K562 (cell line): Measurements from ENCODE around the gene FERMT1. TPM values are rescaled to one million over a fixed set of nuclear protein-coding genes. Genes with fewer than 3 reads are reported as not detected.

Experiments used
- ATAC-seq: fragments of 200-7000 bp; cut with Tn5 transposase; 3 replicates; pipeline ENCODE4 v1.9.1; 2020; ENCODE audit warnings: moderate library complexity
- BruUV-seq: library from RNA; stranded (reverse); fragments of 400-500 nt; replicated peaks from 2 replicates; lab custom pipeline; 2021; lab: Mats Ljungman, UMichigan
- CTCF ChIA-PET: fragments of 300-600 bp; formaldehyde crosslinking; extraction: SDS; loops from one replicate; lab custom pipeline; 2021; ENCODE audit warnings: low intra/inter-chr PET ratio; lab: Yijun Ruan, JAX
- POLR2A ChIA-PET: fragments of 300-600, 350-650 bp; sonication (Branson Sonifier 250); formaldehyde crosslinking; extraction: SDS; loops from one replicate; lab custom pipeline; 2021; ENCODE audit warnings: antibody characterized with exemption, inconsistent platforms; lab: Yijun Ruan, JAX
- DNase-seq, 4 experiments: peaks; one replicate each; pipeline versions ENCODE4 v3.0.0 to v3.0.0-alpha.2; 2011 to 2018; ENCODE audit warnings: low spot score in 3 of 4, mixed read lengths in 3 of 4; ENCODE audit errors: extremely low read depth in 1 of 4
- FAIRE-seq: peaks from 2 replicates; lab custom pipeline; 2011; peaks lifted over from hg19 to GRCh38; lab: Jason Lieb, UNC
- H2AFZ ChIP-seq: 2 replicates; pipeline ENCODE4 v1.6.0; 2011; ENCODE audit warnings: low read depth, low read length, control low read depth, inconsistent platforms
- H3K27ac ChIP-seq: fragments of 200-600 bp; 3 replicates; pipeline ENCODE4 v1.8.0; 2011; ENCODE audit warnings: low read depth, mild to moderate bottlenecking, control low read depth, inconsistent platforms, low read length, moderate library complexity, mixed read lengths; ENCODE audit errors: extremely low read depth
- H3K27me3 ChIP-seq, 2 experiments: fragments of 300-600 bp in 1 of 2; 2 replicates in 1 of 2; 3 replicates in 1 of 2; pipeline versions ENCODE4 v1.6.0 to v1.8.0; 2011; ENCODE audit warnings: inconsistent platforms in 2 of 2, low read length in 2 of 2, mild to moderate bottlenecking in 1 of 2, mixed read lengths in 1 of 2, moderate library complexity in 1 of 2; ENCODE audit not compliant: control insufficient read depth in 2 of 2, insufficient read depth in 2 of 2
- H3K36me3 ChIP-seq: fragments of 300-600 bp; 3 replicates; pipeline ENCODE4 v1.8.0; 2011; ENCODE audit warnings: mild to moderate bottlenecking, low read length, inconsistent platforms; ENCODE audit not compliant: control insufficient read depth, insufficient read depth
- H3K4me1 ChIP-seq, 2 experiments: fragments of 200-600 bp in 1 of 2; replicated peaks in 1 of 2; 2 replicates in 1 of 2; 3 replicates in 1 of 2; pipeline versions ENCODE4 v1.5.1 to v1.8.0; 2011; ENCODE audit warnings: inconsistent platforms in 2 of 2, low read length in 2 of 2, mild to moderate bottlenecking in 1 of 2, mixed read lengths in 1 of 2, moderate library complexity in 1 of 2; ENCODE audit not compliant: control insufficient read depth in 2 of 2, insufficient read depth in 2 of 2
- H3K4me2 ChIP-seq: 2 replicates; pipeline ENCODE4 v1.6.1; 2011; ENCODE audit warnings: low read length, control low read depth, inconsistent platforms, mixed read lengths; ENCODE audit not compliant: insufficient read depth
- H3K4me3 ChIP-seq: fragments of 200-600 bp; sonication (generic), shearing (Covaris generic); 2 replicates; pipeline ENCODE4 v1.5.1; 2016; ENCODE audit warnings: control low read depth, inconsistent platforms
- H3K79me2 ChIP-seq: fragments of 200-600 bp; 3 replicates; pipeline ENCODE4 v1.8.0; 2011; ENCODE audit warnings: low read length, inconsistent platforms; ENCODE audit not compliant: control insufficient read depth, insufficient read depth
- H3K9ac ChIP-seq, 2 experiments: 2 replicates each; pipeline versions ENCODE4 v1.6.0 to v1.6.1; 2011; ENCODE audit warnings: low read depth in 2 of 2, low read length in 2 of 2, control low read depth in 1 of 2, inconsistent platforms in 1 of 2, mild to moderate bottlenecking in 1 of 2, mixed read lengths in 1 of 2; ENCODE audit not compliant: insufficient read depth in 1 of 2
- H3K9me1 ChIP-seq: one replicate; pipeline ENCODE4 v1.6.0; 2011; ENCODE audit warnings: inconsistent platforms, mild to moderate bottlenecking, low read length, moderate library complexity; ENCODE audit not compliant: control insufficient read depth, insufficient read depth
- H3K9me3 ChIP-seq: replicated peaks from 2 replicates; pipeline ENCODE4 v1.5.1; 2011; ENCODE audit warnings: low read depth, low read length, inconsistent platforms; ENCODE audit not compliant: control insufficient read depth, insufficient read depth
- H4K20me1 ChIP-seq: replicated peaks from 2 replicates; pipeline ENCODE4 v1.6.1; 2011; ENCODE audit warnings: low read length, inconsistent platforms, mixed read lengths; ENCODE audit not compliant: control insufficient read depth, insufficient read depth
- FOXJ2 ChIP-seq: fragments of 200-800 bp; sonication (Bioruptor generic); IDR thresholded peaks from 2 replicates; pipeline ENCODE4 v1.6.1; 2016; ENCODE audit warnings: missing genetic modification characterization, missing compliant biosample characterization
- KDM5B ChIP-seq: fragments of 200-600 bp; sonication (generic); IDR thresholded peaks from 2 replicates; pipeline ENCODE4 v1.6.1; 2012; ENCODE audit warnings: low read depth, mild to moderate bottlenecking, moderate library complexity, low read length, control low read depth, inconsistent platforms; ENCODE audit not compliant: insufficient replicate concordance
- MTA1 ChIP-seq: fragments of 450-650 bp; IDR thresholded peaks from 2 replicates; pipeline ENCODE4 v1.6.1; 2017; ENCODE audit warnings: borderline replicate concordance
- RAD21 ChIP-seq, 2 experiments: fragments of 250-450 bp in 1 of 2; fragments of 450-650 bp in 1 of 2; sonication (Bioruptor Pico) in 1 of 2; formaldehyde crosslinking in 1 of 2; IDR thresholded peaks in 1 of 2; conservative IDR thresholded peaks in 1 of 2; 2 replicates each; pipeline versions ENCODE4 v1.4.0 to v1.8.0; 2020 to 2022; ENCODE audit warnings: mild to moderate bottlenecking in 2 of 2, moderate library complexity in 1 of 2
- SAFB2 ChIP-seq: fragments of 200-400 bp; formaldehyde crosslinking; IDR thresholded peaks from 2 replicates; pipeline ENCODE4 v1.6.1; 2018; ENCODE audit warnings: borderline replicate concordance, low read length, low read depth, moderate library complexity; ENCODE audit not compliant: severe bottlenecking
- SMAD4 ChIP-seq: fragments of 250-450 bp; sonication (Bioruptor Pico); conservative IDR thresholded peaks from 2 replicates; pipeline ENCODE4 v1.8.0; 2021; ENCODE audit warnings: inconsistent platforms, mild to moderate bottlenecking, moderate library complexity
- TCFL5 ChIP-seq: fragments of 250-450 bp; sonication (Bioruptor Pico); conservative IDR thresholded peaks from 2 replicates; pipeline ENCODE4 v1.6.1; 2021; ENCODE audit warnings: mild to moderate bottlenecking, moderate library complexity, matching md5 sums
- U2AF2 ChIP-seq: fragments of 200-400 bp; formaldehyde crosslinking; optimal IDR thresholded peaks from 2 replicates; pipeline ENCODE3; 2017; ENCODE audit warnings: low read depth, mild to moderate bottlenecking, low read length
- ZNF175 ChIP-seq: fragments of 200-800 bp; sonication (Bioruptor generic); IDR thresholded peaks from 2 replicates; pipeline ENCODE4 v1.6.1; 2016; ENCODE audit warnings: low read depth, mild to moderate bottlenecking, missing genetic modification characterization, missing compliant biosample characterization
- WGBS: fragments of 100-300 bp; shearing (Covaris generic); methylation state at CpG from one replicate; pipeline ENCODE4 v1.1.6; 2016; ENCODE audit warnings: low coverage, mixed read lengths; ENCODE audit not compliant: insufficient coverage; ENCODE audit errors: missing lambda C conversion rate; 5-methylcytosine and 5-hydroxymethylcytosine counted together
- in situ Hi-C: fragments of 300-500 bp; cut with MboI; formaldehyde crosslinking; loops from 4 replicates; pipeline ENCODE4 v1.15.0; 2018; ENCODE audit warnings: inconsistent platforms, mixed read lengths
- intact Hi-C: fragments of 100-400 bp; cut with micrococcal nuclease; formaldehyde crosslinking; loops from 2 replicates; pipeline ENCODE4 v1.14.2; 2022
- polyA plus RNA-seq, 8 experiments: library from polyadenylated mRNA; depleted of rRNA in 4 of 8; stranded (reverse) in 5 of 8; unstranded in 3 of 8; fragments of >200 nt; fragmentation: Nextera tagmentation in 2 of 8; fragmentation: Illumina TruSeq in 1 of 8; extraction: Ambion mirVana in 2 of 8; extraction: Trizol in 1 of 8; gene quantifications; 2 replicates each; pipeline versions ENCODE4 v1.2.1 to v1.2.3, GENCODE V29; 2011 to 2014; ENCODE audit warnings: inconsistent platforms in 1 of 8, missing spikeins in 1 of 8
- total RNA-seq, 7 experiments: library from RNA; depleted of rRNA in 6 of 7; stranded (reverse); fragments of >200 nt in 6 of 7; fragmentation: Illumina TruSeq in 2 of 7; extraction: Trizol in 2 of 7; gene quantifications; 2 replicates each; pipeline versions ENCODE4 v1.2.1 to v1.2.3, GENCODE V29; 2011 to 2021; ENCODE audit warnings: low replicate concordance in 1 of 7
- TF ChIP-seq, protein P1 (sequence below): fragments of 450-650 bp; IDR thresholded peaks from 2 replicates; pipeline ENCODE4 v1.6.1; 2017; ENCODE audit warnings: antibody characterized with exemption

FERMT1 gene
- total and polyA plus RNA-seq, 9 of the 15 experiments (the other 6 are each of a cell fraction or from before 2014, with no cell fraction given) = 0.07 TPM; not detected in 8

DNA sequence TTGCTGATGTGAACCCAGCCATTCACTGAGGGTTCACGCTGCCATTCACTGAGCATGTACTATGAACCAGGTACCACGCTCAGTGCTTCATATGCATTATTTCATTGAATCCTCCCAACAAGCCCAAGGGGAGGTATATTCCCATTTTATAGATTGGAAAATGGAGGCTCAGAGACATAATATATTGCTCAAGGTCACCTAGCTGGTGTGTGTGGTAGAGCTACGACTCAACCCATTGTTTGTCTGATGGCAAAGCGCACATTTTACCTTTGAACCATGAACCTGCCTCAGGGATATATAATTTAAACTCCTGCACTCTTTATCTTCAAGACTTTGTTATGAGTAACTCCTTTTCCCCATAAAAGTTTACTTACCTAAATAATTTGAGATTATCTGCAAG is 28.3 kb downstream of the FERMT1 start:
- ATAC-seq (no peak), DNase-seq (no peak), FAIRE-seq (no peak)
- H3K79me2 ChIP-seq = no peaks in the 10 kb centered on the region
- intact Hi-C loops = no loop called here
- H3K27ac ChIP-seq = no peak overlapping the region
- H2AFZ ChIP-seq = no peak overlapping the region
- POLR2A ChIA-PET = interaction anchor here (0.7 kb wide), 1 partner anchor 42 kb away, joined by 3 read pairs; no protein-coding TSS in a partner anchor
- H3K27me3 ChIP-seq = no peaks in the 10 kb centered on the region
- no peak overlapping the region for H3K9ac ChIP-seq
- no peak overlapping the region for H3K4me3 ChIP-seq
- TF ChIP-seq SMAD4 (CRISPR knock-in tag) = no peak
- TF ChIP-seq RAD21 (CRISPR knock-in tag; conservative IDR thresholded peaks at IDR 0.05 in 1 of 2, IDR thresholded peaks at IDR 0.05 in 1 of 2) = no peak
- TF ChIP-seq FOXJ2 (tag) = no peak
- no peak for TF ChIP-seq ZNF175 (CRISPR knock-in tag)
- TF ChIP-seq, protein P1, sequence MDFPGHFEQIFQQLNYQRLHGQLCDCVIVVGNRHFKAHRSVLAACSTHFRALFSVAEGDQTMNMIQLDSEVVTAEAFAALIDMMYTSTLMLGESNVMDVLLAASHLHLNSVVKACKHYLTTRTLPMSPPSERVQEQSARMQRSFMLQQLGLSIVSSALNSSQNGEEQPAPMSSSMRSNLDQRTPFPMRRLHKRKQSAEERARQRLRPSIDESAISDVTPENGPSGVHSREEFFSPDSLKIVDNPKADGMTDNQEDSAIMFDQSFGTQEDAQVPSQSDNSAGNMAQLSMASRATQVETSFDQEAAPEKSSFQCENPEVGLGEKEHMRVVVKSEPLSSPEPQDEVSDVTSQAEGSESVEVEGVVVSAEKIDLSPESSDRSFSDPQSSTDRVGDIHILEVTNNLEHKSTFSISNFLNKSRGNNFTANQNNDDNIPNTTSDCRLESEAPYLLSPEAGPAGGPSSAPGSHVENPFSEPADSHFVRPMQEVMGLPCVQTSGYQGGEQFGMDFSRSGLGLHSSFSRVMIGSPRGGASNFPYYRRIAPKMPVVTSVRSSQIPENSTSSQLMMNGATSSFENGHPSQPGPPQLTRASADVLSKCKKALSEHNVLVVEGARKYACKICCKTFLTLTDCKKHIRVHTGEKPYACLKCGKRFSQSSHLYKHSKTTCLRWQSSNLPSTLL = no peak
- TF ChIP-seq KDM5B = no peak
- no peak for TF ChIP-seq U2AF2
- TF ChIP-seq MTA1 = no peak
- TF ChIP-seq TCFL5 = no peak
- TF ChIP-seq SAFB2 = no peak
- H3K4me2 ChIP-seq = no peak overlapping the region
- no peaks in the 10 kb centered on the region for H3K4me1 ChIP-seq
- CTCF ChIA-PET = no interaction called here
- H3K9me1 ChIP-seq = no peaks in the 10 kb centered on the region
- H3K9me3 ChIP-seq = no peaks in the 10 kb centered on the region
- no peaks in the 10 kb centered on the region for H3K36me3 ChIP-seq
- BruUV-seq = no TSS peak
- no peaks in the 10 kb centered on the region; the same call in 1 of the 2 replicates for H4K20me1 ChIP-seq
- in situ Hi-C loops = no loop called here
- WGBS = 4% methylated on average over 4 of the region's 4 CpGs
